IPS DF 6.9 (cell line): ENCODE results near the gene ELF4.

Source experiments
- DNase-seq: peaks from one replicate; pipeline ENCODE4 v3.0.0-alpha.2; 2013; ENCODE audit warnings: low read depth, low spot score
- H3K27ac ChIP-seq: one replicate; pipeline ENCODE4 v1.5.1; 2013; ENCODE audit warnings: low read length, control low read depth
- H3K27me3 ChIP-seq: 2 replicates; pipeline ENCODE4 v1.6.1; 2013; ENCODE audit warnings: mild to moderate bottlenecking, low read length; ENCODE audit not compliant: control insufficient read depth, insufficient read depth
- H3K36me3 ChIP-seq: 2 replicates; pipeline ENCODE4 v1.6.1; 2013; ENCODE audit warnings: low read length; ENCODE audit not compliant: control insufficient read depth, insufficient read depth
- H3K4me1 ChIP-seq: 2 replicates; pipeline ENCODE4 v1.6.1; 2013; ENCODE audit warnings: low read length; ENCODE audit not compliant: control insufficient read depth, insufficient read depth
- H3K4me3 ChIP-seq: 2 replicates; pipeline ENCODE4 v1.5.1; 2013; ENCODE audit warnings: mild to moderate bottlenecking, low read length
- H3K9me3 ChIP-seq: 2 replicates; pipeline ENCODE4 v1.6.1; 2013; ENCODE audit warnings: low read length, inconsistent platforms; ENCODE audit not compliant: control insufficient read depth, insufficient read depth
- WGBS: extraction: QIAGEN DNeasy Blood & Tissue Kit; methylation state at CpG from one replicate; pipeline ENCODE4 v1.1.7; 2013; ENCODE audit warnings: mixed read lengths, missing lambda C conversion rate; ENCODE audit not compliant: insufficient read length, insufficient coverage; 5-methylcytosine and 5-hydroxymethylcytosine counted together

The ELF4 gene

GRCh38 chrX:130018143-130018542 lies 92.2 kb downstream of the ELF4 start:
- no peaks in the 10 kb centered on the region for H3K27me3 ChIP-seq
- no peaks in the 10 kb centered on the region for H3K36me3 ChIP-seq
- no peaks in the 10 kb centered on the region for H3K9me3 ChIP-seq
- no peak overlapping the region for H3K4me3 ChIP-seq
- no peak for DNase-seq
- H3K4me1 ChIP-seq = no peaks in the 10 kb centered on the region
- H3K27ac ChIP-seq = no peak overlapping the region
- no CpG with 5 or more reads among the region's 1 CpG for WGBS

- Histone ChIP-seq H3K4me3 (no peak overlapping the region), H3K9me3 (no peaks in the 10 kb centered on the region)
- no CpG with 5 or more reads among the region's 15 CpGs for WGBS
Observed at GRCh38 chrX:130015181-130015580, 95.1 kb downstream of the ELF4 start.

More at GRCh38 chrX:130015181-130015580, 95.1 kb downstream of the ELF4 start:
- H3K27me3 ChIP-seq = no peaks in the 10 kb centered on the region
- H3K4me1 ChIP-seq = no peaks in the 10 kb centered on the region
- no peak overlapping the region for H3K27ac ChIP-seq
- no peaks in the 10 kb centered on the region for H3K36me3 ChIP-seq
- DNase-seq = no peak
